ENCODE data around the gene CD14.
"Not testable (repeated sequence)": the region's sequence is repeated elsewhere in the genome, so short reads cannot be mapped to it uniquely, and the experiment has no call there.

DNA sequence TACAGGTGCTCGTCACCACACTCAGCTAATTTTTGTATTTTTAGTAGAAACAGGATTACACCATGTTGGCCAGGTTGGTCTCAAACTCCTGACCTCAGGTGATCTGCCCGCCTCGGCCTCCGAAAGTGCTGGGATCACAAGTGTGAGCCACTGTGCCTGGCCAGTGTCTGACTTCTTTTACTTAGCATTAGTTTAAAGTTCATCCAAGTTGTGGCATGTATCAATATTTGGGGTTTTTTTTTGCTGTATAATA is 29.6 kb downstream of the CD14 start:
- TF ChIP-seq, protein P1, sequence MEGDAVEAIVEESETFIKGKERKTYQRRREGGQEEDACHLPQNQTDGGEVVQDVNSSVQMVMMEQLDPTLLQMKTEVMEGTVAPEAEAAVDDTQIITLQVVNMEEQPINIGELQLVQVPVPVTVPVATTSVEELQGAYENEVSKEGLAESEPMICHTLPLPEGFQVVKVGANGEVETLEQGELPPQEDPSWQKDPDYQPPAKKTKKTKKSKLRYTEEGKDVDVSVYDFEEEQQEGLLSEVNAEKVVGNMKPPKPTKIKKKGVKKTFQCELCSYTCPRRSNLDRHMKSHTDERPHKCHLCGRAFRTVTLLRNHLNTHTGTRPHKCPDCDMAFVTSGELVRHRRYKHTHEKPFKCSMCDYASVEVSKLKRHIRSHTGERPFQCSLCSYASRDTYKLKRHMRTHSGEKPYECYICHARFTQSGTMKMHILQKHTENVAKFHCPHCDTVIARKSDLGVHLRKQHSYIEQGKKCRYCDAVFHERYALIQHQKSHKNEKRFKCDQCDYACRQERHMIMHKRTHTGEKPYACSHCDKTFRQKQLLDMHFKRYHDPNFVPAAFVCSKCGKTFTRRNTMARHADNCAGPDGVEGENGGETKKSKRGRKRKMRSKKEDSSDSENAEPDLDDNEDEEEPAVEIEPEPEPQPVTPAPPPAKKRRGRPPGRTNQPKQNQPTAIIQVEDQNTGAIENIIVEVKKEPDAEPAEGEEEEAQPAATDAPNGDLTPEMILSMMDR (IDR thresholded peaks at IDR 0.05), result not testable (repeated sequence)
- TF ChIP-seq POLR2A, POLR2AphosphoS5, EP300 (IDR thresholded peaks at IDR 0.05): not testable (repeated sequence)
